GM10248 (cell line): ENCODE results near the gene CCDC97.

Source experiments
- CTCF ChIA-PET: fragments of 300-600 bp; sonication (Branson Sonifier 250); formaldehyde crosslinking; extraction: SDS; loops from one replicate; lab custom pipeline; 2021; ENCODE audit warnings: antibody characterized with exemption; lab: Yijun Ruan, JAX
- POLR2A ChIA-PET: fragments of 350-650 bp; sonication (Branson Sonifier 250); formaldehyde crosslinking; extraction: SDS; loops from one replicate; lab custom pipeline; 2020; ENCODE audit warnings: antibody characterized with exemption; lab: Yijun Ruan, JAX
- DNase-seq: peaks from one replicate; pipeline ENCODE4 v3.0.0; 2012; ENCODE audit errors: extremely low spot score
- TF ChIP-seq, protein P1 (sequence below): IDR thresholded peaks from 2 replicates; pipeline ENCODE4 v1.5.1; 2012; ENCODE audit warnings: mild to moderate bottlenecking, low read depth; ENCODE audit errors: extremely low read depth, missing control alignments, control extremely low read depth

Gene CCDC97

GRCh38 chr19:41302624-41303351 is 7.2 kb upstream of the CCDC97 start:
- peak; percentile 78 for DNase-seq
- TF ChIP-seq, protein P1, sequence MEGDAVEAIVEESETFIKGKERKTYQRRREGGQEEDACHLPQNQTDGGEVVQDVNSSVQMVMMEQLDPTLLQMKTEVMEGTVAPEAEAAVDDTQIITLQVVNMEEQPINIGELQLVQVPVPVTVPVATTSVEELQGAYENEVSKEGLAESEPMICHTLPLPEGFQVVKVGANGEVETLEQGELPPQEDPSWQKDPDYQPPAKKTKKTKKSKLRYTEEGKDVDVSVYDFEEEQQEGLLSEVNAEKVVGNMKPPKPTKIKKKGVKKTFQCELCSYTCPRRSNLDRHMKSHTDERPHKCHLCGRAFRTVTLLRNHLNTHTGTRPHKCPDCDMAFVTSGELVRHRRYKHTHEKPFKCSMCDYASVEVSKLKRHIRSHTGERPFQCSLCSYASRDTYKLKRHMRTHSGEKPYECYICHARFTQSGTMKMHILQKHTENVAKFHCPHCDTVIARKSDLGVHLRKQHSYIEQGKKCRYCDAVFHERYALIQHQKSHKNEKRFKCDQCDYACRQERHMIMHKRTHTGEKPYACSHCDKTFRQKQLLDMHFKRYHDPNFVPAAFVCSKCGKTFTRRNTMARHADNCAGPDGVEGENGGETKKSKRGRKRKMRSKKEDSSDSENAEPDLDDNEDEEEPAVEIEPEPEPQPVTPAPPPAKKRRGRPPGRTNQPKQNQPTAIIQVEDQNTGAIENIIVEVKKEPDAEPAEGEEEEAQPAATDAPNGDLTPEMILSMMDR: no peak
- POLR2A ChIA-PET: interaction anchor here (0.7 to 2.6 kb wide), 3 partner anchors 32 to 79 kb away, joined by 3 to 11 read pairs (median 4); partner anchors contain the start of gene HNRNPUL1
- CTCF ChIA-PET: interaction anchor here (0.9 to 2.5 kb wide), 6 partner anchors 13 to 137 kb away, joined by 3 to 8 read pairs (median 6); partner anchors contain the start of genes DMAC2 and TGFB1

- CTCF ChIA-PET: interaction anchor here (2.5 to 2.8 kb wide), 2 partner anchors 41 to 49 kb away, joined by 7 to 10 read pairs; partner anchors contain the start of genes HNRNPUL1 and TGFB1
Measured at GRCh38 chr19:41303954-41304353, 6.0 kb upstream of the CCDC97 start.

GRCh38 chr19:41304706-41305483 is 5.1 kb upstream of the CCDC97 start:
- TF ChIP-seq, protein P1: no peak
- CTCF ChIA-PET: interaction anchor here (0.8 to 2.8 kb wide), 7 partner anchors 9 to 160 kb away, joined by 3 to 10 read pairs (median 3); partner anchors contain the start of gene HNRNPUL1
- POLR2A ChIA-PET: interaction anchor here (1.0 kb wide), 1 partner anchor 9 kb away, joined by 3 read pairs; no protein-coding TSS in a partner anchor

More at GRCh38 chr19:41303954-41304353, 6.0 kb upstream of the CCDC97 start:
- POLR2A ChIA-PET: no interaction called here
- TF ChIP-seq, protein P1: no peak
- no peak for DNase-seq

GRCh38 chr19:41305927-41306793 is 3.8 kb upstream of the CCDC97 start:
- CTCF ChIA-PET: interaction anchor here (1.0 to 6.3 kb wide), 5 partner anchors 10 to 162 kb away, joined by 3 to 124 read pairs (median 4); partner anchors contain the start of gene HNRNPUL1
- POLR2A ChIA-PET: no interaction called here
- no peak for DNase-seq
- TF ChIP-seq, protein P1: no peak

More at GRCh38 chr19:41304706-41305483, 5.1 kb upstream of the CCDC97 start:
- DNase-seq: no peak

GRCh38 chr19:41307090-41307875 is 2.7 kb upstream of the CCDC97 start:
- DNase-seq: no peak
- TF ChIP-seq, protein P1: no peak
- ChIA-PET CTCF (interaction anchor here (0.7 to 6.3 kb wide), 18 partner anchors 10 to 180 kb away, joined by 3 to 124 read pairs (median 6); partner anchors contain the start of gene HNRNPUL1), POLR2A (interaction anchor here (1.8 kb wide), 1 partner anchor 43 kb away, joined by 7 read pairs; the partner anchor contains the start of gene HNRNPUL1)
